LNCAP (cell line): ENCODE measurements around the gene CFAP157.

Experiments
- TF ChIP-seq, protein P1 (sequence below): fragments of 450-650 bp; IDR thresholded peaks from 2 replicates; pipeline ENCODE4 v1.5.1; 2017; ENCODE audit warnings: mild to moderate bottlenecking

CFAP157 gene

GRCh38 chr9:127754099-127755060, 47.6 kb downstream of the CFAP157 start:
- TF ChIP-seq, protein P1, sequence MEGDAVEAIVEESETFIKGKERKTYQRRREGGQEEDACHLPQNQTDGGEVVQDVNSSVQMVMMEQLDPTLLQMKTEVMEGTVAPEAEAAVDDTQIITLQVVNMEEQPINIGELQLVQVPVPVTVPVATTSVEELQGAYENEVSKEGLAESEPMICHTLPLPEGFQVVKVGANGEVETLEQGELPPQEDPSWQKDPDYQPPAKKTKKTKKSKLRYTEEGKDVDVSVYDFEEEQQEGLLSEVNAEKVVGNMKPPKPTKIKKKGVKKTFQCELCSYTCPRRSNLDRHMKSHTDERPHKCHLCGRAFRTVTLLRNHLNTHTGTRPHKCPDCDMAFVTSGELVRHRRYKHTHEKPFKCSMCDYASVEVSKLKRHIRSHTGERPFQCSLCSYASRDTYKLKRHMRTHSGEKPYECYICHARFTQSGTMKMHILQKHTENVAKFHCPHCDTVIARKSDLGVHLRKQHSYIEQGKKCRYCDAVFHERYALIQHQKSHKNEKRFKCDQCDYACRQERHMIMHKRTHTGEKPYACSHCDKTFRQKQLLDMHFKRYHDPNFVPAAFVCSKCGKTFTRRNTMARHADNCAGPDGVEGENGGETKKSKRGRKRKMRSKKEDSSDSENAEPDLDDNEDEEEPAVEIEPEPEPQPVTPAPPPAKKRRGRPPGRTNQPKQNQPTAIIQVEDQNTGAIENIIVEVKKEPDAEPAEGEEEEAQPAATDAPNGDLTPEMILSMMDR, result no peak

DNA sequence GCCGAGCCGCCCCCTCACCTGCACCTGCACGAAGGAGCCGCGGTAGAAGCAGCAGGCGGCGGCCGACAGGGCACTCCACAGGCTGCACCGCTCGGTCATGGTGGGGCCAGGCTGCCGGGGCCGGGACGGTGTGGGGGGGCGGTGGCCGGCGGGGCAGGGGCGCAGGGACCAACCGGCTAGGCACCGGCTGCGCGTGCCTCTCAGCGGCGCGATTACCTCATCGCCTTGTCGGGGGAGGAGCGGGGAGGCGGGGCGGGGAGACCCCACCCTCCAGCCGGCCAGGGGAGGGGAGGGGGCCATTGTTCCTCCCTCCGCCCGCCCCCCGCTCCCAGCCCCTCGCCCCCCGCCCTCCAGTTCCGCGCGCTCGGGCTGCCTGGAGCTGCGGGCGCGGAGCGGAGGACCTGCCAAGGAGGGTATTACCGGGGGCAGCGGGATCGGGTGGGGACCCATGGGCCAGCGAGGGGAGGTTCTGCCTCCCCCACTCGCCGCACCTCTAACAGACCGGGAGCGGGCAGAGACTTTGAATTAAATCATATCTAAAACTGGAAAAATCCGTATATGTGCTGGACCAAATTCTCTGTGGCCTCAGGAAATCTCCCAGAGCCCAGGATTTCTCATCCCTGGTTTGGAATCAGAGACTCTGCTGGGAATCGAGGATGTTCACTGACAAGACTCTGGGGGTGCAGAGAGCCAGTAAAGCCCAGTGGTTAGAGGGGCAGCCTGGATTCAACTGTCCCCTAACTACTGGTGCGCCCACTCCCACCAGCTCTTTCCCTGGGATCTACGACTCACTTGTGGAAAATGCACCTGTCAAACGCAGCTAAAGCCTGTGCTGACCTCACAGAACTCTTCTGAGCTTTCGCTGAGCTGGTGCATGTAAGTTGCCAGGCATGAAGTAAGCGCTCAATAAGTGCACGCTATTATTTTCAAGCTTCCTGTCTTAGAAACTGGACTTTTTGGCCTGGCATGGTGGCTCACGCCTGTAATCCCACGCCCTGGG, 48.6 kb downstream of the CFAP157 start:
- TF ChIP-seq, protein P1, result no peak

- TF ChIP-seq, protein P1, result no peak
Observed at GRCh38 chr9:127756233-127756632, 49.4 kb downstream of the CFAP157 start.

DNA sequence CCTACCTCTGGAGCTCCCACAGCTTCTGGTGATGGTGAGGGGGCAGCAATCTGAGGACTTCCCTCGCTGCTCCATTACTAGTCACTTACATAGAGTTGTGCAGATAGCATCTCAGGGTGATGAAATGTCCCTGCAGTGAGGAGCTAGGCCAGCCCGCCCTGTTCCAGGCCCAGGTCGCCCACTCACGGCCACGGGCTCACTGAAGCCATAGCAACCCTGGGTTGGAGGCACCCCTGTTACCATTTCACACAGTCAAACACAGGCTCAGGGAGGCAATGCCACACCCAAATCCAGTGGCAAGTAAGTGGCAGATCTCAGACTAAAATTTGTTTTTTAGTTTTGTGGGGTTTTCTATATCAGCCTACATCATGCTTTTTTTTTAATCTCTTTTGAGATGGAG, 52.1 kb downstream of the CFAP157 start:
- TF ChIP-seq, protein P1, result no peak

DNA sequence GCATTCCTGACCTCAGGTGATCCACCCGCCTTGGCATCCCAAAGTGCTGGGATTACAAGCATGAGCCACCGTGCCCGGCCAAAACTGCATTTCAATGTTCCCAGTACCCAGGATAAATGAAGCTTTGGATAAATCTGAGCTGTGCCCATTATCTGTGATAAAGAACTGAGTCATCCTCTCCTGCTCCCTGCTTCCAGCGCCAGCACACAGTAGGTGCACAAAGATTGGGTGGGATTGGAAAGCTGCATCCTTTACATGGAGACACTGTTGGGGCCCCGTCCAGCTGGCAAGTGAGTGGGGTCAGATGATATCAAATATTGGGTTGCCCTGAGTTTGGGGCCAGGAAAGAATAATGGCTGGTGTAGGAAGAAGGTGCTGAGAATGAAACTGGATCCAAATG, 54.3 kb downstream of the CFAP157 start:
- TF ChIP-seq, protein P1, result no peak

GRCh38 chr9:127761491-127761956, 54.7 kb downstream of the CFAP157 start:
- TF ChIP-seq, protein P1, result no peak

GRCh38 chr9:127762111-127762676, 55.4 kb downstream of the CFAP157 start:
- TF ChIP-seq, protein P1, result no peak
